PC-9 (cell line): ENCODE data around the gene CKAP5.

Experiments
- CTCF ChIP-seq: fragments of 200-600 bp; sonication (generic); conservative IDR thresholded peaks from 2 replicates; pipeline ENCODE4 v1.6.1; 2017; ENCODE audit warnings: mixed run types, antibody characterized with exemption, mild to moderate bottlenecking, moderate library complexity
- EZH2 ChIP-seq: fragments of 200-600 bp; sonication (generic); IDR thresholded peaks from 2 replicates; pipeline ENCODE4 v1.8.0; 2017; ENCODE audit warnings: antibody characterized with exemption, low read depth

GRCh38 chr11:46845740-46846509 lies at the start of gene CKAP5:
- TF ChIP-seq CTCF (no peak), EZH2 (no peak)
